H1 (cell line): ENCODE results near the gene PLAC9. TPM values are rescaled to one million over a fixed set of nuclear protein-coding genes. Genes with fewer than 3 reads are reported as not detected.

Experiments
- CTCF ChIA-PET: fragments of 300-600 bp; sonication (Branson Sonifier 250); formaldehyde crosslinking; loops from one replicate; lab custom pipeline; 2021; ENCODE audit not compliant: partially characterized antibody; lab: Charles Lee
- POLR2A ChIA-PET: fragments of 300-600 bp; sonication (Branson Sonifier 250); formaldehyde crosslinking; loops from one replicate; lab custom pipeline; 2021; ENCODE audit warnings: inconsistent platforms; ENCODE audit not compliant: partially characterized antibody; lab: Charles Lee
- DNase-seq, 2 experiments: peaks; one replicate each; pipeline versions ENCODE4 v3.0.0 to v3.0.0-alpha.2; 2010 to 2022; ENCODE audit warnings: low spot score in 2 of 2, low read depth in 1 of 2, mixed read lengths in 1 of 2
- FAIRE-seq: peaks from 2 replicates; lab custom pipeline; 2011; peaks lifted over from hg19 to GRCh38; lab: Jason Lieb, UNC
- H2AFZ ChIP-seq: 2 replicates; pipeline ENCODE4 v1.8.1; 2012; ENCODE audit warnings: low read length, inconsistent platforms
- H2AK5ac ChIP-seq: 2 replicates; pipeline ENCODE4 v1.6.1; 2013; ENCODE audit warnings: low read depth, low read length
- H2BK120ac ChIP-seq: replicated peaks from 2 replicates; pipeline ENCODE3; 2013; ENCODE audit warnings: low read depth, low read length, inconsistent platforms
- H2BK12ac ChIP-seq: 2 replicates; pipeline ENCODE4 v1.6.1; 2013; ENCODE audit warnings: low read depth, low read length
- H2BK15ac ChIP-seq: 2 replicates; pipeline ENCODE4 v1.6.1; 2013; ENCODE audit warnings: low read length
- H2BK20ac ChIP-seq: 2 replicates; pipeline ENCODE4 v1.6.1; 2013; ENCODE audit warnings: low read length
- H2BK5ac ChIP-seq: 2 replicates; pipeline ENCODE4 v1.6.1; 2013; ENCODE audit warnings: low read depth, low read length
- H3K14ac ChIP-seq: 2 replicates; pipeline ENCODE4 v1.6.1; 2013; ENCODE audit warnings: inconsistent platforms; ENCODE audit not compliant: insufficient read length
- H3K18ac ChIP-seq: 2 replicates; pipeline ENCODE4 v1.6.1; 2013; ENCODE audit warnings: low read length; ENCODE audit errors: extremely low read depth
- H3K23ac ChIP-seq: 2 replicates; pipeline ENCODE4 v1.6.1; 2013; ENCODE audit warnings: inconsistent platforms; ENCODE audit not compliant: insufficient read length
- H3K23me2 ChIP-seq: 2 replicates; pipeline ENCODE4 v1.6.1; 2013; ENCODE audit warnings: low read depth, low read length
- H3K27ac ChIP-seq: 2 replicates; pipeline ENCODE4 v1.6.1; 2011; ENCODE audit warnings: low read depth, low read length, inconsistent platforms
- H3K27me3 ChIP-seq, 4 experiments: replicated peaks in 1 of 4; 1 replicate in 1 of 4; 2 replicates in 3 of 4; pipeline versions ENCODE4 v1.6.1 to v1.8.1; 2011 to 2013; ENCODE audit warnings: low read length in 3 of 4, mild to moderate bottlenecking in 3 of 4, inconsistent platforms in 2 of 4, mixed read lengths in 2 of 4, moderate library complexity in 1 of 4; ENCODE audit not compliant: control insufficient read depth in 3 of 4, insufficient read depth in 3 of 4; ENCODE audit errors: extremely low read depth in 1 of 4
- H3K36me3 ChIP-seq, 4 experiments: 2 replicates each; pipeline versions ENCODE4 v1.6.1 to v1.8.1; 2011 to 2013; ENCODE audit warnings: mild to moderate bottlenecking in 4 of 4, low read length in 3 of 4, moderate library complexity in 2 of 4, control low read depth in 1 of 4, inconsistent platforms in 1 of 4; ENCODE audit not compliant: insufficient read depth in 4 of 4, control insufficient read depth in 2 of 4
- H3K4ac ChIP-seq: replicated peaks from 2 replicates; pipeline ENCODE3; 2013; ENCODE audit warnings: low read length, low read depth, mixed read lengths, inconsistent platforms; ENCODE audit not compliant: insufficient read length
- H3K4me1 ChIP-seq, 4 experiments: replicated peaks in 1 of 4; 1 replicate in 1 of 4; 2 replicates in 3 of 4; pipeline versions ENCODE4 v1.6.1 to v1.8.1; 2011 to 2013; ENCODE audit warnings: low read length in 3 of 4, inconsistent platforms in 2 of 4, mixed read lengths in 1 of 4; ENCODE audit not compliant: insufficient read depth in 4 of 4, control insufficient read depth in 3 of 4
- H3K4me2 ChIP-seq, 2 experiments: 2 replicates each; pipeline versions ENCODE4 v1.6.1 to v1.8.1; 2011 to 2013; ENCODE audit warnings: low read depth in 2 of 2, low read length in 2 of 2, control low read depth in 1 of 2, inconsistent platforms in 1 of 2, mild to moderate bottlenecking in 1 of 2; ENCODE audit not compliant: insufficient read depth in 1 of 2
- H3K4me3 ChIP-seq, 4 experiments: fragments of 200-600, 300-600 bp in 1 of 4; sonication (generic), shearing (Covaris generic), sonication (Bioruptor Twin) in 1 of 4; 2 replicates each; pipeline versions ENCODE4 v1.5.1 to v1.8.1; 2011 to 2016; ENCODE audit warnings: low read length in 4 of 4, low read depth in 3 of 4, control low read depth in 2 of 4, inconsistent platforms in 2 of 4, mild to moderate bottlenecking in 2 of 4, mixed read lengths in 1 of 4, moderate library complexity in 1 of 4; ENCODE audit not compliant: insufficient read depth in 2 of 4; ENCODE audit errors: extremely low read depth in 1 of 4
- H3K56ac ChIP-seq: replicated peaks from 2 replicates; pipeline ENCODE3; 2013; ENCODE audit warnings: low read depth, mild to moderate bottlenecking, mixed read lengths, low read length, inconsistent platforms; ENCODE audit not compliant: insufficient read length
- H3K79me1 ChIP-seq: 2 replicates; pipeline ENCODE4 v1.6.1; 2013; ENCODE audit warnings: low read depth, low read length, control low read depth
- H3K79me2 ChIP-seq, 2 experiments: 2 replicates each; pipeline versions ENCODE4 v1.6.1 to v1.8.1; 2012 to 2013; ENCODE audit warnings: low read length in 2 of 2, mild to moderate bottlenecking in 2 of 2, inconsistent platforms in 1 of 2; ENCODE audit not compliant: insufficient read depth in 2 of 2, control insufficient read depth in 1 of 2
- H3K9ac ChIP-seq, 4 experiments: replicated peaks in 1 of 4; 1 replicate in 1 of 4; 2 replicates in 3 of 4; pipeline versions ENCODE4 v1.6.1 to v1.8.1; 2011 to 2013; ENCODE audit warnings: low read depth in 3 of 4, low read length in 3 of 4, control low read depth in 2 of 4, mild to moderate bottlenecking in 2 of 4, moderate library complexity in 2 of 4, inconsistent platforms in 1 of 4; ENCODE audit errors: extremely low read depth in 1 of 4
- H3K9me3 ChIP-seq, 2 experiments: 2 replicates each; pipeline versions ENCODE4 v1.6.1 to v1.8.1; 2012 to 2013; ENCODE audit warnings: mild to moderate bottlenecking in 2 of 2, moderate library complexity in 2 of 2, control low read depth in 1 of 2, inconsistent platforms in 1 of 2, low read depth in 1 of 2, low read length in 1 of 2, mixed read lengths in 1 of 2; ENCODE audit not compliant: insufficient read depth in 2 of 2
- H4K20me1 ChIP-seq, 2 experiments: replicated peaks in 1 of 2; 2 replicates each; pipeline versions ENCODE3 to v1.8.1; 2011 to 2013; ENCODE audit warnings: inconsistent platforms in 2 of 2, low read length in 2 of 2, mild to moderate bottlenecking in 1 of 2; ENCODE audit not compliant: insufficient read depth in 2 of 2, control insufficient read depth in 1 of 2
- H4K5ac ChIP-seq: 2 replicates; pipeline ENCODE4 v1.6.1; 2013; ENCODE audit warnings: low read length, low read depth, mixed read lengths, inconsistent platforms; ENCODE audit not compliant: insufficient read length
- H4K8ac ChIP-seq: 2 replicates; pipeline ENCODE4 v1.8.0; 2013; ENCODE audit warnings: mild to moderate bottlenecking, moderate library complexity, low read length, inconsistent platforms; ENCODE audit not compliant: insufficient read depth; ENCODE audit errors: extremely low read depth
- H4K91ac ChIP-seq: replicated peaks from 2 replicates; pipeline ENCODE3; 2013; ENCODE audit warnings: low read length, mixed read lengths, inconsistent platforms; ENCODE audit not compliant: insufficient read length
- JUND ChIP-seq: IDR thresholded peaks from 2 replicates; pipeline ENCODE4 v1.6.1; 2011; ENCODE audit warnings: mild to moderate bottlenecking, improper control_type of control experiment, low read length
- KDM1A ChIP-seq: fragments of 200-600, 300-600 bp; sonication (generic); IDR thresholded peaks from 2 replicates; pipeline ENCODE4 v1.7.1; 2016; ENCODE audit warnings: mild to moderate bottlenecking, low read length, borderline replicate concordance
- RBBP5 ChIP-seq: IDR thresholded peaks from 2 replicates; pipeline ENCODE4 v1.7.1; 2012; ENCODE audit warnings: low read depth, mild to moderate bottlenecking, inconsistent platforms, low read length, moderate library complexity, borderline replicate concordance
- RNF2 ChIP-seq: fragments of 200-900, 300-1000 bp; sonication (generic); IDR thresholded peaks from 2 replicates; pipeline ENCODE4 v1.7.1; 2016; ENCODE audit warnings: borderline replicate concordance, low read depth, mild to moderate bottlenecking, antibody characterized with exemption, low read length; ENCODE audit not compliant: poor library complexity, severe bottlenecking; ENCODE audit errors: missing control alignments
- RXRA ChIP-seq: IDR thresholded peaks from 2 replicates; pipeline ENCODE4 v1.6.1; 2011; ENCODE audit warnings: low read depth, mild to moderate bottlenecking, low read length, moderate library complexity; ENCODE audit not compliant: insufficient read depth
- SIRT6 ChIP-seq: IDR thresholded peaks from one replicate; pipeline ENCODE4 v1.7.1; 2012; ENCODE audit warnings: low read length, inconsistent platforms
- SP1 ChIP-seq: IDR thresholded peaks from 2 replicates; pipeline ENCODE4 v1.6.1; 2011; ENCODE audit warnings: low read depth, low read length
- SP4 ChIP-seq: IDR thresholded peaks from 2 replicates; pipeline ENCODE4 v1.6.1; 2012; ENCODE audit warnings: low read length, inconsistent platforms
- TCF12 ChIP-seq: IDR thresholded peaks from 2 replicates; pipeline ENCODE4 v1.6.1; 2011; ENCODE audit warnings: low read depth, mild to moderate bottlenecking, low read length
- WGBS, 2 experiments: shearing (Covaris generic) in 1 of 2; methylation state at CpG; one replicate each; pipeline versions ENCODE4 v1.1.6 to v1.1.7; 2013 to 2015; ENCODE audit warnings: low lambda C conversion rate in 2 of 2, mixed read lengths in 2 of 2, inconsistent platforms in 1 of 2, low coverage in 1 of 2, missing lambda C conversion rate in 1 of 2; ENCODE audit not compliant: insufficient replicate concordance in 2 of 2, insufficient coverage in 1 of 2, insufficient read length in 1 of 2; ENCODE audit errors: extremely low coverage in 1 of 2, missing lambda C conversion rate in 1 of 2; 5-methylcytosine and 5-hydroxymethylcytosine counted together
- polyA plus RNA-seq, 7 experiments: library from polyadenylated mRNA; depleted of rRNA in 3 of 7; stranded (reverse) in 5 of 7; unstranded in 2 of 7; fragments of >200 nt in 5 of 7; fragments of 200-250 nt in 2 of 7; gene quantifications; 1 replicate in 5 of 7; 2 replicates in 1 of 7; 4 replicates in 1 of 7; pipeline versions ENCODE4 v1.2.1 to v1.2.3, GENCODE V29; 2011 to 2013; ENCODE audit warnings: missing spikeins in 2 of 7, mixed read lengths in 2 of 7
- total RNA-seq: library from RNA; stranded (reverse); fragmentation: NEBNext Ultra II Directional; extraction: Animal tissue kit (Norgen Biotek cat#: 25700); gene quantifications from 2 replicates; pipeline ENCODE4 v1.2.1, GENCODE V29; 2021
- TF ChIP-seq, protein P1 (sequence below): IDR thresholded peaks from 2 replicates; pipeline ENCODE4 v1.6.1; 2011; ENCODE audit warnings: low read depth, mild to moderate bottlenecking, low read length; ENCODE audit not compliant: insufficient read depth

The PLAC9 gene
- total and polyA plus RNA-seq, 2 of the 8 experiments (the other 6 are each of a cell fraction or from before 2014, with no cell fraction given), result 8.4 to 16.7 TPM

DNA sequence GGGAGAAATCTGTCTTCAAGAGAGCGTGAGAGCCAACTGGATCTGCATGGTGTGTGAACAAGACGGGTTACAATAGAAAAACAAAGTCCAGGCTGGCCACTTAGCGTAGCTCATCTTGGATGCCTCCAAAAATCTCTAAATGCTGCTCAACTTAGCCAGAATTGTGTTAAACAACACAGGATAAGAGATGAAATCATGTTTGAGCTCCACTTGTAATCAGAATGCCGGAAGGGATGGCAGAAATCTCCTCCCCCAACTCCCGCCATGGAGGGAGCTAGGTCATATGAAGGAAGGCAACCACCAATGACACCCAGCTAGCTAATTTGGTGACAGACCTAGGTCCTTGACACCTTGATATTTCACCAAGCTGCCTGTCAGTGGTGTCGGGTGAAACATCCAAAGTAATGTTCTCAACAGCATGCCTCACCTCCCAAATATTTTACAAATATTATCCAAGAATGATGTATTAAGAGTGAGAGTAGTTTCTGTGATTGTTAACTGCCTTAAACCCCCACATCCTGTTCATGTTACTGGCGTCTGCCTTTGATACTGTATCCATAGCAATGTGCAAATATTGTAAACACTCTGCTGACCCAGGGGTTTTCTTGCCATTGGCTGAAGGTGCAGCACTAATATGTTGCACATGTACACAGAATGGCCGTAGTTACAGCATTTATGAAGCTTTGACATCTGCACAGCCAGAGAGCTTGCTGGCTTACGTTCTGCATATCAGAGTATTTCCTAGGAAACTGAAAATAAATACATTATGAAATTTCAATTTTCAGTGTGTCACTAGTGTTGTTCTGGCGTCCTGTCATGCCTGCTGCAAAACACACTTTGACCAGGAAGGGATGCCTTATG, 28.2 kb upstream of the PLAC9 start:
- no peaks in the 10 kb centered on the region for H3K79me1 ChIP-seq
- peak overlapping the region; percentile 4; the same call in 1 of the 2 replicates for H2BK12ac ChIP-seq
- H2BK15ac ChIP-seq, result no peak overlapping the region
- H2BK20ac ChIP-seq, result peak overlapping the region; percentile 95
- H3K4me3 ChIP-seq, result no peak overlapping the region
- no peak overlapping the region for H2AK5ac ChIP-seq
- H3K23me2 ChIP-seq, result no peaks in the 10 kb centered on the region
- CTCF ChIA-PET, result interaction anchor here (0.6 to 8.4 kb wide), 8 partner anchors 24 to 172 kb away, joined by 3 to 39 read pairs (median 6); no protein-coding TSS in a partner anchor
- no peak overlapping the region for H3K9ac ChIP-seq
- H3K18ac ChIP-seq, result peak overlapping the region; percentile 10; the same call in 1 of the 2 replicates
- no peak for TF ChIP-seq RXRA
- no peak for TF ChIP-seq RBBP5
- no peak for TF ChIP-seq TCF12
- no peak for TF ChIP-seq SP1
- TF ChIP-seq, protein P1, sequence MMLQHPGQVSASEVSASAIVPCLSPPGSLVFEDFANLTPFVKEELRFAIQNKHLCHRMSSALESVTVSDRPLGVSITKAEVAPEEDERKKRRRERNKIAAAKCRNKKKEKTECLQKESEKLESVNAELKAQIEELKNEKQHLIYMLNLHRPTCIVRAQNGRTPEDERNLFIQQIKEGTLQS, result no peak
- TF ChIP-seq KDM1A, result no peak
- TF ChIP-seq SP4, result no peak
- no peak for TF ChIP-seq SIRT6
- no peak for TF ChIP-seq RNF2
- no peak for TF ChIP-seq JUND
- TF ChIP-seq, all 59 proteins: peak for 0
- no peak overlapping the region for H4K5ac ChIP-seq
- peaks cover 15 to 18% of the 10 kb centered on the region in 2 experiments for H3K9me3 ChIP-seq
- peak overlapping the region; percentile 13 for H2BK120ac ChIP-seq
- no peak overlapping the region for H4K8ac ChIP-seq
- no peaks in the 10 kb centered on the region for H3K79me2 ChIP-seq
- H3K14ac ChIP-seq, result no peak overlapping the region
- no peak overlapping the region for H3K27ac ChIP-seq
- DNase-seq (no peak), FAIRE-seq (no peak)
- H3K4me1 ChIP-seq, result peaks cover 5 to 29% (median 19%) of the 10 kb centered on the region in 4 experiments; a peak in 6 of 7 replicates
- POLR2A ChIA-PET, result interaction anchor here (1.1 kb wide), 1 partner anchor 25 kb away, joined by 3 read pairs; no protein-coding TSS in a partner anchor
- no peak overlapping the region for H3K23ac ChIP-seq
- H2BK5ac ChIP-seq, result 0 out of 2 replicates have a peak overlapping the region, but pooled peaks have one; percentile 6
- H4K20me1 ChIP-seq, result no peaks in the 10 kb centered on the region
- H3K36me3 ChIP-seq, result peaks cover 0 to 12% (median 0%) of the 10 kb centered on the region in 4 experiments; a peak in 1 of 8 replicates
- peak overlapping the region; percentile 82; the same call in 1 of the 2 replicates for H2AFZ ChIP-seq
- WGBS, 2 experiments, result 84% methylated on average over 10 of the region's 10 CpGs; no CpG with 5 or more reads in 1 of the 2 experiments
- no peak overlapping the region; a peak in 1 of 4 replicates for H3K4me2 ChIP-seq
- no peaks in the 10 kb centered on the region for H3K27me3 ChIP-seq
- no peak overlapping the region for H4K91ac ChIP-seq
- H3K56ac ChIP-seq, result no peak overlapping the region
- no peak overlapping the region for H3K4ac ChIP-seq
